GM23338 (cell line): ENCODE results near the gene C3orf62. TPM values are rescaled to one million over a fixed set of nuclear protein-coding genes. Genes with fewer than 3 reads are reported as not detected.

Experiments used
- ATAC-seq: fragments of 200-7000 bp; cut with Tn5 transposase; 3 replicates; pipeline ENCODE4 v1.9.1; 2020
- DNase-seq: peaks from one replicate; pipeline ENCODE4 v3.0.0-alpha.2; 2015; ENCODE audit warnings: low spot score
- H2AFZ ChIP-seq: fragments of 200-600 bp; sonication (generic); 2 replicates; pipeline ENCODE4 v1.8.0; 2016; ENCODE audit warnings: antibody characterized with exemption, mild to moderate bottlenecking, moderate library complexity
- H3F3A ChIP-seq: fragments of 200-600 bp; sonication (generic); replicated peaks from 2 replicates; pipeline ENCODE4 v1.8.0; 2017; ENCODE audit warnings: antibody characterized with exemption, mixed run types, low read depth
- H3K27ac ChIP-seq: fragments of 200-600 bp; sonication (generic); 2 replicates; pipeline ENCODE4 v1.6.1; 2016; ENCODE audit warnings: low read depth
- H3K27me3 ChIP-seq: fragments of 200-600 bp; sonication (generic); 2 replicates; pipeline ENCODE4 v1.8.0; 2016; ENCODE audit warnings: mild to moderate bottlenecking, mixed run types, moderate library complexity; ENCODE audit not compliant: insufficient read depth
- H3K36me3 ChIP-seq: fragments of 200-600 bp; sonication (generic); 2 replicates; pipeline ENCODE4 v1.8.0; 2016; ENCODE audit warnings: mild to moderate bottlenecking; ENCODE audit not compliant: insufficient read depth
- H3K4me1 ChIP-seq: fragments of 200-600 bp; sonication (generic); 2 replicates; pipeline ENCODE4 v1.8.0; 2016; ENCODE audit warnings: mild to moderate bottlenecking, moderate library complexity; ENCODE audit not compliant: insufficient read depth
- H3K4me2 ChIP-seq: fragments of 200-600 bp; sonication (generic); 2 replicates; pipeline ENCODE4 v1.7.1; 2017; ENCODE audit warnings: mixed run types
- H3K4me3 ChIP-seq: fragments of 200-600 bp; sonication (generic); 2 replicates; pipeline ENCODE4 v1.6.1; 2016; ENCODE audit warnings: mixed run types
- H3K79me2 ChIP-seq: fragments of 200-600 bp; sonication (generic); replicated peaks from 2 replicates; pipeline ENCODE4 v1.8.0; 2017; ENCODE audit warnings: mild to moderate bottlenecking; ENCODE audit not compliant: insufficient read depth
- H3K9me2 ChIP-seq: fragments of 200-600 bp; sonication (generic); 2 replicates; pipeline ENCODE4 v1.8.0; 2017; ENCODE audit not compliant: insufficient read depth
- H4K20me1 ChIP-seq: fragments of 200-600 bp; sonication (generic); replicated peaks from 2 replicates; pipeline ENCODE4 v1.8.0; 2017; ENCODE audit warnings: mild to moderate bottlenecking; ENCODE audit not compliant: insufficient read depth
- H3K27ac Mint-ChIP-seq: 2 replicates; pipeline ENCODE4 v1.8.0; 2020; ENCODE audit warnings: inconsistent platforms, mild to moderate bottlenecking, moderate library complexity, mixed read lengths
- H3K27me3 Mint-ChIP-seq: 3 replicates; pipeline ENCODE4 v1.8.0; 2022; ENCODE audit warnings: low read depth, mild to moderate bottlenecking, moderate library complexity, mixed read lengths, inconsistent platforms; ENCODE audit not compliant: insufficient read depth, poor library complexity
- H3K36me3 Mint-ChIP-seq: 3 replicates; pipeline ENCODE4 v1.8.0; 2021; ENCODE audit warnings: low read depth, mild to moderate bottlenecking, inconsistent platforms, moderate library complexity, mixed read lengths
- H3K4me1 Mint-ChIP-seq: 3 replicates; pipeline ENCODE4 v1.8.0; 2020; ENCODE audit warnings: mild to moderate bottlenecking, inconsistent platforms, mixed read lengths
- H3K4me3 Mint-ChIP-seq: 3 replicates; pipeline ENCODE4 v1.8.0; 2021; ENCODE audit warnings: moderate library complexity, mild to moderate bottlenecking, inconsistent platforms, mixed read lengths
- H3K9me3 Mint-ChIP-seq: 3 replicates; pipeline ENCODE4 v1.8.0; 2020; ENCODE audit warnings: moderate library complexity, mild to moderate bottlenecking, inconsistent platforms, mixed read lengths
- CREB1 ChIP-seq: fragments of 250-450 bp; sonication (Bioruptor Pico); IDR thresholded peaks from 2 replicates; pipeline ENCODE4 v1.5.0; 2020; ENCODE audit warnings: low read depth, mild to moderate bottlenecking, moderate library complexity
- EZH2 ChIP-seq: fragments of 200-600 bp; sonication (generic); IDR thresholded peaks from one replicate; pipeline ENCODE4 v1.8.0; 2017; ENCODE audit warnings: antibody characterized with exemption, mild to moderate bottlenecking, low read depth; ENCODE audit not compliant: unreplicated experiment
- EZH2phosphoT487 ChIP-seq: fragments of 200-600 bp; sonication (generic); IDR thresholded peaks from one replicate; pipeline ENCODE4 v1.8.1; 2018; ENCODE audit warnings: antibody characterized with exemption; ENCODE audit not compliant: unreplicated experiment
- JUNB ChIP-seq: IDR thresholded peaks from one replicate; pipeline ENCODE4 v1.6.1; 2016; ENCODE audit warnings: antibody characterized with exemption; ENCODE audit not compliant: unreplicated experiment
- NANOG ChIP-seq: IDR thresholded peaks from 2 replicates; pipeline ENCODE4 v1.6.1; 2016; ENCODE audit warnings: antibody characterized with exemption, borderline replicate concordance
- POLR2AphosphoS5 ChIP-seq: IDR thresholded peaks from 2 replicates; pipeline ENCODE4 v1.6.1; 2016; ENCODE audit warnings: antibody characterized with exemption, low read depth
- STAT1 ChIP-seq: IDR thresholded peaks from one replicate; pipeline ENCODE4 v1.6.1; 2016; ENCODE audit warnings: antibody characterized with exemption; ENCODE audit not compliant: unreplicated experiment
- ZNF331 ChIP-seq: fragments of 250-450 bp; sonication (Bioruptor Pico); IDR thresholded peaks from 2 replicates; pipeline ENCODE4 v1.5.0; 2020; ENCODE audit warnings: low read depth, mild to moderate bottlenecking, moderate library complexity
- polyA plus RNA-seq: library from polyadenylated mRNA; unstranded; fragments of >200 nt; fragmentation: Nextera tagmentation; extraction: Ambion mirVana; gene quantifications from 2 replicates; pipeline ENCODE4 v1.2.1, GENCODE V29; 2016
- total RNA-seq: library from RNA; depleted of rRNA; stranded (reverse); fragments of >200 nt; shearing (Covaris generic); gene quantifications from 2 replicates; pipeline ENCODE4 v1.2.3, GENCODE V29; 2014
- TF ChIP-seq, protein P1 (sequence below): IDR thresholded peaks from 2 replicates; pipeline ENCODE4 v1.6.1; 2016; ENCODE audit warnings: antibody characterized with exemption
- TF ChIP-seq, protein P2 (sequence below): fragments of 250-450 bp; sonication (Bioruptor Pico); IDR thresholded peaks from 2 replicates; pipeline ENCODE4 v1.5.0; 2020; ENCODE audit warnings: mild to moderate bottlenecking, moderate library complexity

The C3orf62 gene
- total and polyA plus RNA-seq, 2 experiments from 2014 or later = 1.6 to 2.4 TPM

DNA sequence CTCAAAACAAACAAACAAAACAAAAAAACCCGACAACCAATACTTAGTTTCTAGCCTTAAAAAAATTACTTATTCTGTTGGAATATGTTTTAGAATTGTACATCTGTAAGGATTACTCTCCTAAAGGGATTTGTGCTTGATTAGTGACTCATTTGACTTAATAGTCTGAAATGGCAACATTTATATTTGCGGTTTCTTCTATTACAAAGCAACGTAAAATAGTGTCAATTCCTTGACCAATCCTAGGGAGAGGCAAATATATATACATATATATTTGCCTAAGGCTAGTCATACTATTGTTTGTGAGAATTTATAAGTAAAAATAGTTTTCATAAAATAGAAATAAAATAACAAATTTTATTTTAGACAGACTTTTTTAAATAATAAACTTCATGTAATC, 39.7 kb downstream of the C3orf62 start:
- Histone ChIP-seq H3K9me2 (no peaks in the 10 kb centered on the region), H3K79me2 (no peaks in the 10 kb centered on the region), H3K27ac (no peak overlapping the region), H3F3A (no peaks in the 10 kb centered on the region), H3K36me3 (no peaks in the 10 kb centered on the region; the same call in 1 of the 2 replicates), H3K4me2 (no peak overlapping the region), H3K4me1 (no peaks in the 10 kb centered on the region), H3K4me3 (no peak overlapping the region), H2AFZ (no peak overlapping the region), H3K27me3 (no peaks in the 10 kb centered on the region), H4K20me1 (no peaks in the 10 kb centered on the region)
- no peaks in the 10 kb centered on the region for H3K27me3 Mint-ChIP-seq
- H3K36me3 Mint-ChIP-seq = peaks cover 19% of the 10 kb centered on the region
- H3K27ac Mint-ChIP-seq = no peak overlapping the region
- no peak for TF ChIP-seq JUNB
- TF ChIP-seq, protein P1, sequence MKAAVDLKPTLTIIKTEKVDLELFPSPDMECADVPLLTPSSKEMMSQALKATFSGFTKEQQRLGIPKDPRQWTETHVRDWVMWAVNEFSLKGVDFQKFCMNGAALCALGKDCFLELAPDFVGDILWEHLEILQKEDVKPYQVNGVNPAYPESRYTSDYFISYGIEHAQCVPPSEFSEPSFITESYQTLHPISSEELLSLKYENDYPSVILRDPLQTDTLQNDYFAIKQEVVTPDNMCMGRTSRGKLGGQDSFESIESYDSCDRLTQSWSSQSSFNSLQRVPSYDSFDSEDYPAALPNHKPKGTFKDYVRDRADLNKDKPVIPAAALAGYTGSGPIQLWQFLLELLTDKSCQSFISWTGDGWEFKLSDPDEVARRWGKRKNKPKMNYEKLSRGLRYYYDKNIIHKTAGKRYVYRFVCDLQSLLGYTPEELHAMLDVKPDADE = no peak
- no peak for TF ChIP-seq EZH2phosphoT487
- no peak for TF ChIP-seq STAT1
- no peak for TF ChIP-seq ZNF331 (CRISPR knock-in tag)
- no peak for TF ChIP-seq CREB1 (CRISPR knock-in tag)
- TF ChIP-seq EZH2 = no peak
- TF ChIP-seq, protein P2, sequence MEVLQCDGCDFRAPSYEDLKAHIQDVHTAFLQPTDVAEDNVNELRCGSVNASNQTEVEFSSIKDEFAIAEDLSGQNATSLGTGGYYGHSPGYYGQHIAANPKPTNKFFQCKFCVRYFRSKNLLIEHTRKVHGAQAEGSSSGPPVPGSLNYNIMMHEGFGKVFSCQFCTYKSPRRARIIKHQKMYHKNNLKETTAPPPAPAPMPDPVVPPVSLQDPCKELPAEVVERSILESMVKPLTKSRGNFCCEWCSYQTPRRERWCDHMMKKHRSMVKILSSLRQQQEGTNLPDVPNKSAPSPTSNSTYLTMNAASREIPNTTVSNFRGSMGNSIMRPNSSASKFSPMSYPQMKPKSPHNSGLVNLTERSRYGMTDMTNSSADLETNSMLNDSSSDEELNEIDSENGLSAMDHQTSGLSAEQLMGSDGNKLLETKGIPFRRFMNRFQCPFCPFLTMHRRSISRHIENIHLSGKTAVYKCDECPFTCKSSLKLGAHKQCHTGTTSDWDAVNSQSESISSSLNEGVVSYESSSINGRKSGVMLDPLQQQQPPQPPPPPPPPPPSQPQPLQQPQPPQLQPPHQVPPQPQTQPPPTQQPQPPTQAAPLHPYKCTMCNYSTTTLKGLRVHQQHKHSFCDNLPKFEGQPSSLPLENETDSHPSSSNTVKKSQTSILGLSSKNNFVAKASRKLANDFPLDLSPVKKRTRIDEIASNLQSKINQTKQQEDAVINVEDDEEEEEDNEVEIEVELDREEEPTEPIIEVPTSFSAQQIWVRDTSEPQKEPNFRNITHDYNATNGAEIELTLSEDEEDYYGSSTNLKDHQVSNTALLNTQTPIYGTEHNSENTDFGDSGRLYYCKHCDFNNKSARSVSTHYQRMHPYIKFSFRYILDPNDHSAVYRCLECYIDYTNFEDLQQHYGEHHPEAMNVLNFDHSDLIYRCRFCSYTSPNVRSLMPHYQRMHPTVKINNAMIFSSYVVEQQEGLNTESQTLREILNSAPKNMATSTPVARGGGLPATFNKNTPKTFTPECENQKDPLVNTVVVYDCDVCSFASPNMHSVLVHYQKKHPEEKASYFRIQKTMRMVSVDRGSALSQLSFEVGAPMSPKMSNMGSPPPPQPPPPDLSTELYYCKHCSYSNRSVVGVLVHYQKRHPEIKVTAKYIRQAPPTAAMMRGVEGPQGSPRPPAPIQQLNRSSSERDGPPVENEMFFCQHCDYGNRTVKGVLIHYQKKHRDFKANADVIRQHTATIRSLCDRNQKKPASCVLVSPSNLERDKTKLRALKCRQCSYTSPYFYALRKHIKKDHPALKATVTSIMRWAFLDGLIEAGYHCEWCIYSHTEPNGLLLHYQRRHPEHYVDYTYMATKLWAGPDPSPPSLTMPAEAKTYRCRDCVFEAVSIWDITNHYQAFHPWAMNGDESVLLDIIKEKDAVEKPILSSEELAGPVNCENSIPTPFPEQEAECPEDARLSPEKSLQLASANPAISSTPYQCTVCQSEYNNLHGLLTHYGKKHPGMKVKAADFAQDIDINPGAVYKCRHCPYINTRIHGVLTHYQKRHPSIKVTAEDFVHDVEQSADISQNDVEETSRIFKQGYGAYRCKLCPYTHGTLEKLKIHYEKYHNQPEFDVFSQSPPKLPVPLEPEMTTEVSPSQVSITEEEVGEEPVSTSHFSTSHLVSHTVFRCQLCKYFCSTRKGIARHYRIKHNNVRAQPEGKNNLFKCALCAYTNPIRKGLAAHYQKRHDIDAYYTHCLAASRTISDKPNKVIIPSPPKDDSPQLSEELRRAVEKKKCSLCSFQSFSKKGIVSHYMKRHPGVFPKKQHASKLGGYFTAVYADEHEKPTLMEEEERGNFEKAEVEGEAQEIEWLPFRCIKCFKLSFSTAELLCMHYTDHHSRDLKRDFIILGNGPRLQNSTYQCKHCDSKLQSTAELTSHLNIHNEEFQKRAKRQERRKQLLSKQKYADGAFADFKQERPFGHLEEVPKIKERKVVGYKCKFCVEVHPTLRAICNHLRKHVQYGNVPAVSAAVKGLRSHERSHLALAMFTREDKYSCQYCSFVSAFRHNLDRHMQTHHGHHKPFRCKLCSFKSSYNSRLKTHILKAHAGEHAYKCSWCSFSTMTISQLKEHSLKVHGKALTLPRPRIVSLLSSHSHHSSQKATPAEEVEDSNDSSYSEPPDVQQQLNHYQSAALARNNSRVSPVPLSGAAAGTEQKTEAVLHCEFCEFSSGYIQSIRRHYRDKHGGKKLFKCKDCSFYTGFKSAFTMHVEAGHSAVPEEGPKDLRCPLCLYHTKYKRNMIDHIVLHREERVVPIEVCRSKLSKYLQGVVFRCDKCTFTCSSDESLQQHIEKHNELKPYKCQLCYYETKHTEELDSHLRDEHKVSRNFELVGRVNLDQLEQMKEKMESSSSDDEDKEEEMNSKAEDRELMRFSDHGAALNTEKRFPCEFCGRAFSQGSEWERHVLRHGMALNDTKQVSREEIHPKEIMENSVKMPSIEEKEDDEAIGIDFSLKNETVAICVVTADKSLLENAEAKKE = no peak
- TF ChIP-seq POLR2AphosphoS5 = no peak
- TF ChIP-seq NANOG = no peak
- DNase-seq (no peak), ATAC-seq (no peak)
- H3K9me3 Mint-ChIP-seq = peaks cover 64% of the 10 kb centered on the region
- no peaks in the 10 kb centered on the region for H3K4me1 Mint-ChIP-seq
- H3K4me3 Mint-ChIP-seq = no peak overlapping the region
